ENCODE data around the gene RAP1GAP.
A peak's percentile ranks its signal among the peaks of the same experiment; 100 is the strongest.

RAP1GAP gene

DNA sequence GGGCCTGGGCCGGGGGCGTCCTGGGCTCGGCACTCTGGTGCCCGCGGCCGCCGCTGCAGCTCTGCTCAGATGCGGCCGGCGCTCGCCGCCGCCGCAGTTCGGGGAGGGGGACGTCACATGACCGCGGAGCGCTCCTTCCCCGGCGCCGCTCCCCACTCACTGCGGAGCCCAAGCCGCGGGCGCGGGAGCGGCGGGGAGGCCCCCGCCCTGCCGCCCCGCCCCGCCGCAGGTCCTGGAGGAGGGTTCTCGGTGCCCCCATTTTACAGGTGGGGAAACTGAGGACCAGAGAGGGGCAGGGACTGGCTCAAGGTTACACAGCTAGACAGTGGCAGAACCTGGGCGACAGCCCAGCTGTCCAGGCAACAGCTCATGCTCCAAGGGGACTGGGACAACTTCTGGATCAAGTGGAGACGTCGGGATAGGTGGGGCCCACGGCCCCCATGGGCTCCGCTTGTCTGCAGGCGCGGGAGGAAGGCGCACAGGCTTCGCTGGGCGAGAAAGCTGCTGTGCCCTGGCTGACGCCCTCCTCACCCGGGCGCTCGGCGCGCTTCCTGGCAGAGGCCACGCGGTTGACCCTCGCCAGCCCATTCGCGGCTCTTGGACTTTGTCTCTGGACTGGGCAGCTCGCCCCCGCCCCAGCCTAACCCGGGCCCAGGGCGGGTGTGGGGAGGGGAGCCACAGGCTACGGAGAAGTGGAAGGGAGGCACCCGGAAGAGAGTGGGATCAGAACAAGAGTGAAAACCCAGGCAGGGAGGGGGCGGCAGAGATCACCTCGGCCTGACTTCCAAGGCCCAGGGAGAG is at the start of gene RAP1GAP:
Gene RAP1GAP, minus strand, starts transcription at position 100 of the 801 bp plus-strand sequence. CDS start 49,325 bp downstream, outside the sequence.
- peak; percentile 51 for ATAC-seq
- Mint-ChIP-seq H3K4me1 (peaks cover 25% of the 10 kb centered on the region), H3K27me3 (peaks cover 47% of the 10 kb centered on the region), H3K9me3 (no peaks in the 10 kb centered on the region), H3K4me3 (peak within 1 kb of the TSS; percentile 50), H3K27ac (no peak within 1 kb of the TSS), H3K36me3 (no peaks in the 10 kb centered on the region)

DNA sequence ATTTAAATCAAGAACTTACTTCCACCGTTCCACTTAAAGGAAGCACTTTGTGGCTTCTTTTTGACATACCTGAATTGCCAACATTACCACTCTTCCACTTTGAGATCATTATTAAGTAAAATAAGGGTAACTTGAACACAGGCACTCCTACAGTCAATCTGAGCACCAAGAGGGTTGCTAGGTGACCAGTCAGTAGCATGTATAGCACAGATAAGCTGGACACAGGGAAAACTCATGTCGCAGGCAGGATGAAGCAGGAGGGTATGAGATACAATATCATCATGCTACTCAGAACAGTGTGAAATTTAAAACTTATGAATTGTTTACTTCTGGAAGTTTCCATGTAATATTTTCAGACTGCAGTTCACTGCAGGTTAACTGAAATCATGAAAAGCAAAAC is 47.0 kb upstream of the RAP1GAP start:
- Mint-ChIP-seq H3K9me3 (no peaks in the 10 kb centered on the region), H3K27ac (no peak overlapping the region), H3K36me3 (peaks cover 58% of the 10 kb centered on the region), H3K27me3 (no peaks in the 10 kb centered on the region), H3K4me3 (no peak overlapping the region), H3K4me1 (peaks cover 6% of the 10 kb centered on the region)
- no peak for ATAC-seq

DNA sequence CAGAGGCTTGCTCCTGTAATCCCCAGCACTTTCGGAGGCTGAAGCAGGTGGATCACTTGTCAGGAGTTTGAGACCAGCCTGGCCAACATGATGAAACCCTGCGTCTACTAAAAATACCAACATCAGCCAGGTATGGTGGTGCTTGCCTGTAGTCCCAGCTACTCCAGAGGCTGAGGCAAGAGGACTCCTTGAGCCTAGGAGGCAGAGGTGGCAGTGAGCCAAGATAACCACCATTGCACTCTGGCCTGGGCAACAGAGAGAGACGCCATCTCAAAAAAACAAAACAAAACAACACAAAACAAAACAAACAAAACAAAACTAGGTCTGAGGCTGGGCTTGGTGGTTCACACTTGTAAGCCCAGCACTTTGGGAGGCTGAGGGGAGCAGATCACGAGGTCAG is 38.7 kb upstream of the RAP1GAP start:
- Mint-ChIP-seq H3K4me1 (peaks cover 15% of the 10 kb centered on the region), H3K36me3 (peaks cover 30% of the 10 kb centered on the region), H3K27ac (no peak overlapping the region)

DNA sequence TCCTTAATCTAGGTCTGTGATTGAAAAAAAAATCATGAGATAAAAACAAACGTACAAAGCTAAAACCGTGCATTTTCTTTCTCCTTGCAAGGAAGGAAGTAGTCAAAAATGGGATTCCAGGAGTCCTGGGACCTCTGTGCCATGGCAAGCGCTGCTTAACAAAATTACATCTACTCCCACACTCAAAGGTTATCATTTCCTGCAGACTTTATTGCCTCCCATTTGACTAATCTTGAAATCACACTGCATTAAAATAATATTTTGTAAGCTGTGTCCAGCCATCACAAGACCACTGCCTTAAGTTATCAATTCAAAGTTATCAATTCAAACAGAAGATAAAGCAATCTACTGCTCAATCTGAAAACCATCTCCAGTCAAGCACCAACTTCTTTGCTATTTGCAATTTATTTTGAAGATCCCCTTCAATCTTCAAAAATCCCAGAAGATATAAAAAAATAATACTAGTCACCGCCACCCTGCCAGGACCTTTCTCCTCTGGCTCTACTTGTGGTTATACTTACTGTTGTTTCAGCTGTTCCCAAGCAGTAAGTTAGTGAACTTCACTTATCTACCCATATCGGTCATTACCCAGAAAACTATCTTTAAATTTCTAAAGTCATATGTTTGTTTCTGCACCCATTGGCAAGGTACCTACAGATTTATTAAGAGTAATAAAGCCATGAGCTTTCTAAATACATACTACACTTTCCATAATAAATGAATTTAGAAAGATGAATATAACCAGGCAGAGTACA is 38.1 kb upstream of the RAP1GAP start:
- H3K4me3 Mint-ChIP-seq: no peak overlapping the region
- H3K27me3 Mint-ChIP-seq: no peaks in the 10 kb centered on the region
- H3K36me3 Mint-ChIP-seq: peaks cover 33% of the 10 kb centered on the region
- ATAC-seq: no peak
- H3K4me1 Mint-ChIP-seq: peaks cover 12% of the 10 kb centered on the region
- no peaks in the 10 kb centered on the region for H3K9me3 Mint-ChIP-seq
- H3K27ac Mint-ChIP-seq: no peak overlapping the region

More for the DNA sequence above, 38.7 kb upstream of the RAP1GAP start:
- no peaks in the 10 kb centered on the region for H3K9me3 Mint-ChIP-seq
- H3K27me3 Mint-ChIP-seq: no peaks in the 10 kb centered on the region
- H3K4me3 Mint-ChIP-seq: no peak overlapping the region
- ATAC-seq: no peak

DNA sequence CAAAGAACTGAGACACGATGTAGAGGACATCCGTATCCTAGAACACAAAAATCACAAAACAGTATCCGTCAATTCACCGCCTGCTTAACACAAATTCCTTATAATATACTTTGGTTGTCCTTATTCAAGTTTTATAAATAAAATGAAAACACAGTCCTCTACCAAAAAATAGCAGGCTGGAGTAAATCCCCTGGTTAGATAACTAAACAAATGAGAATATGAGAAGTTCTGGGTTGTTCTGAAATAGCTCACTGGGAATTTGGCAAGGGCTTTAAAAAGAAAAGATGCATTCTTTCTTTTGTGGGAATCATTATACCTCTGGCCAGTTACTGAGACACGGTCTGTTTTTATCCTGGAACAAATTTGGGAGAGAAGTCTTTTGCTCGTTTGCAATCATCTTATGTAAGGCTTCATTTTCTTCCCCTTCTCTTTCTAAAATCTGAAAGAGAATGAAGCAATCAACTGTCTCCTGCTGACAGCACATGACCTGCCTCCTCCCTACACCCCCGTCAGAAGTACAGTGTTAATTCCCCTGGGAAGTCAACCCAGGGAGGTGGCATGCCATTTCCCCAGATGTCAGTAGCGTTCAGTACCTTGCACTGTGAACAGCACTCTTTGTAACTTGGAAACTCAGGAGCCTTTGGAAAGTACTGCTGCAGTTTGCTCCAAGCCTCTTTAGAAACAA is 37.1 kb upstream of the RAP1GAP start:
- no peaks in the 10 kb centered on the region for H3K9me3 Mint-ChIP-seq
- no peak overlapping the region for H3K27ac Mint-ChIP-seq
- H3K27me3 Mint-ChIP-seq: no peaks in the 10 kb centered on the region
- H3K4me3 Mint-ChIP-seq: no peak overlapping the region
- H3K36me3 Mint-ChIP-seq: peaks cover 39% of the 10 kb centered on the region
- peaks cover 12% of the 10 kb centered on the region for H3K4me1 Mint-ChIP-seq
- ATAC-seq: peak; percentile 77

DNA sequence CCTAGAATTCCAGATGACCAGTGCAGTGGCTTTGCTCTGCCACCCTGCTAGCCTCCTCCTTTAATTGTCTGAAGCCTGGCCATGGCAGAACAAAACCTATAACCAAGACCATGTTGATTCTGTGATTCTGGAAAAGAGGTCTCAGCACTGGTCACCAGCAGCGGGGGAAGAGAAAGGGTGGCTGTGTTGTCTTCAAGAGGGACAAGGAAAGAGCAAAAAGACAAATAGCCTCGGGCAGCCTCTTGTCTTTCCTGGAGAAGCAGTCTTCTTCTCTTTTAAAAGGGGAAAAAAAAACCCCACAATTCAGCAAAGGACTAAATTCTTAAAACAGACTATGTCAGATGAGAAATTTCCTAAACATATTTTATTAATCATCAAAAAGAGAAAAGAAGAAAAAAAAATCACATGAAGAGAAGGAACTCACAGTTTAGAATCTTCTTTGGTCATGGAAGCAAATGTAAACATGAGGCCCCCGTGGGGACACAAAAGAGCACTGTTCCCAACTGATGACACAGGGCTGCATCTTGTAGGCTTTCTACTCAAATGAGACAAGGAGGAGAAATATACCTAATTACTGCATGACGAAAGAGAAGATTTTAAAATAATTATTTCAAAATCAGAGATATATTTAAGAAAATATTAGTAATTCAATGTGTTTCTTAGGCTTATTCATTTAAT is 36.3 kb upstream of the RAP1GAP start:
- no peak for ATAC-seq
- no peak overlapping the region for H3K27ac Mint-ChIP-seq
- H3K9me3 Mint-ChIP-seq: no peaks in the 10 kb centered on the region
- H3K4me1 Mint-ChIP-seq: peaks cover 12% of the 10 kb centered on the region
- H3K36me3 Mint-ChIP-seq: peaks cover 43% of the 10 kb centered on the region
- no peak overlapping the region for H3K4me3 Mint-ChIP-seq
- H3K27me3 Mint-ChIP-seq: no peaks in the 10 kb centered on the region

DNA sequence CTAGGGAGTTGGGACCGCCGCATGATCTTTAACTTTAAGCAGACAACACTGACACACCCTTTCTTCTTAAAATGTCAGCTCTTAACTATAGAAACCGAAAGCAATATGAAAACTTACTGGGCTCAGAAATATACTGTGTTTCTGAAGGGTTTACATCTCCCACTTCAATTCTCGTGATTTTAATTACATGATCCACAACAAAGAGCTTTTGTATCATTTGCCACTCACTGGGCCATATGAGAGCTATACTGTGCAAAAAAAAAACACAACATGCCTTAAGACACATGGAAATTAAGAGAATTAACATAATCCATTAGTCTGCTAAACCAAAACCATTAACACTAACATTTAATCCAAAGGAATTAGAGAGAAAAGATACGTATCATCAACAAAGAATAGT is 35.0 kb upstream of the RAP1GAP start:
- Mint-ChIP-seq H3K27me3 (no peaks in the 10 kb centered on the region), H3K4me1 (peaks cover 12% of the 10 kb centered on the region), H3K27ac (no peak overlapping the region), H3K9me3 (no peaks in the 10 kb centered on the region), H3K4me3 (no peak overlapping the region), H3K36me3 (peaks cover 49% of the 10 kb centered on the region)
- no peak for ATAC-seq

DNA sequence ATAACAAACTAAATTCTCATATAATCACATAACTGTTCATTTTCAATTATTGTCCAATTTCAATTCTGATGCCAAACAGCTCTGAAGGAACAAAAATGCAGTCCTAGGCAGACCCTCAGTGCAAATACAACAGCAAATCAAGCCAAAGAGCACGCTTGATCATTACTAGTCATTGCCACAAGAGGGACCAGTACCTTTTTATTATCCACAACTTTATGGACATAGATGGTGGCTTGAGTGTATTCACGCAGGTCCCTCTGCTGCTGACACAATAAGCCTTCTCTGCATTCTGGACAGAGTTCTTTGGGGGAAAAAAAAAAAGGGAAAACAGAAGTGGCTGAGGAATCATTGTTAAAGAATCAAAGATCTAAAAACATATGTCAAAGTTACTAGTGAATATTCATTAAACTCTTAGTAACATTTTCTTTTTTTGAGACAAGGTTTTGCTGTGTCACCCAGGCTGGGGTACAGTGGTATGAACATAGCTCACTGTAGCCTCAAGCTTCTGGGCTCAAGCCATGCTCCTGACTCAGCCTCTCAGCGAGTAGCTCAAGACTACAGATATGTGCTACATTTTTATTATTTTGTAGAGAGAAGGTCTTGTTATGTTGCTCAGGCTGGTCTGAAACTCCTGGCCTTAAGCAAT is 34.3 kb upstream of the RAP1GAP start:
- no peaks in the 10 kb centered on the region for H3K9me3 Mint-ChIP-seq
- H3K4me1 Mint-ChIP-seq: peaks cover 12% of the 10 kb centered on the region
- peaks cover 50% of the 10 kb centered on the region for H3K36me3 Mint-ChIP-seq
- H3K27ac Mint-ChIP-seq: no peak overlapping the region
- H3K4me3 Mint-ChIP-seq: no peak overlapping the region
- no peak for ATAC-seq
- H3K27me3 Mint-ChIP-seq: no peaks in the 10 kb centered on the region

DNA sequence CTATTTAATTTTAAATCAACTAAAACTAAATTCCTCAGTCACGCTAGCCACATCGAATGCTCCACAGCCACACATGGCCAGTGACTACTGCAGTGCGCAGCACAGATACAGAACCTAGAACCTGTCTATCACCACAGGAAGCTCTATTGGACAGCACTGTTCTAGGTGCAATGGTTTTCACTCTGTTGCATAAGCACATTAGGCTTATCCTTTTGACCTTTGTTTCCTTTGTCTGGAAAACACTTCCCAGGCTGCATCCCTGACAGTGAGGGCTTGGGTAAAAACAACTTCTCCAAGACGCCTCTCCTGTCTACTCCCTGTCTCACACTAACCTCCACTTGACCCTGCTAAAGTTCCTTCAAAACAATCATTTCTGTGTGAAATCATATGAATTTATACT is 33.6 kb upstream of the RAP1GAP start:
- peaks cover 12% of the 10 kb centered on the region for H3K4me1 Mint-ChIP-seq
- no peaks in the 10 kb centered on the region for H3K9me3 Mint-ChIP-seq
- H3K36me3 Mint-ChIP-seq: peaks cover 56% of the 10 kb centered on the region
- H3K27ac Mint-ChIP-seq: no peak overlapping the region
- ATAC-seq: no peak
- no peak overlapping the region for H3K4me3 Mint-ChIP-seq
- H3K27me3 Mint-ChIP-seq: no peaks in the 10 kb centered on the region

DNA sequence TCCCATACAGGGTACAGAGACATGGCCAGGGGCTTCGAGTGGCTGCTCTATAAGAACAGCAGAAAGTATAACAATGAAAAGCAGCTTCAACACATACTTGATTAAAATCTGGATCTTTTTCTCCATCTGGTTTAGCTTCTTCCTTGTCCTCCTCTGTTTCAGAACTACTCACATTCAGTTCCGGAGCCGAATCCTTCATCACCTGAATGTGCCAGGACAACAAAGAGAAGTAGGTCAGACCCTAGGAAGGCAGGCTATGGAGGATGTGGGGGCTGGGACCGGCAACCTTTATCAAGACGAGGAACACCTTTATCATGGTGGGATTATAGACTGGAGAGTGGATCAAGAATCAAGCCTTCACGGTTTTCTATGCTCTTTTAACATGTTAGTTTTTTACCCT is 32.2 kb upstream of the RAP1GAP start:
- peaks cover 3% of the 10 kb centered on the region for H3K4me1 Mint-ChIP-seq
- no peak for ATAC-seq
- no peak overlapping the region for H3K27ac Mint-ChIP-seq
- H3K27me3 Mint-ChIP-seq: no peaks in the 10 kb centered on the region
- H3K36me3 Mint-ChIP-seq: peaks cover 59% of the 10 kb centered on the region
- H3K4me3 Mint-ChIP-seq: no peak overlapping the region
- H3K9me3 Mint-ChIP-seq: no peaks in the 10 kb centered on the region

DNA sequence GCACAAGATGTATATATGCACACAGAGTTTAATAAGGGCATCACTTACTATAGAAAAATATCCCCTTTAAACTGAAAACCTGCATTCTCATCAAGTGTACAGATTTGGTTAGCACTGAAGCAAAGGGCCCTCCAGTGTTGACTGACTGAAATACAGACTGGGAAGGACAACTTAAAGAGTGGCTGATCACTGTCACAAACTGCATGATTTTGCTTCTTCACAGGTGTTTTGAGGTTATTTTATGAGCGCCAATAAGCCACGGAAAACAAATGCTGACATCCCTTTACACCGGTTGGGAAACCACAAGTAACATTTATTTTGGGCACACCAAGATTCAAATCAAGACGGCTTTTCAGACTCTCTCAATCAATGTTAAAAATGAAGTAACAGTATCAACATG is 30.9 kb upstream of the RAP1GAP start:
- no peak overlapping the region for H3K27ac Mint-ChIP-seq
- H3K4me1 Mint-ChIP-seq: no peaks in the 10 kb centered on the region
- no peaks in the 10 kb centered on the region for H3K9me3 Mint-ChIP-seq
- no peak for ATAC-seq
- H3K36me3 Mint-ChIP-seq: peaks cover 58% of the 10 kb centered on the region
- no peak overlapping the region for H3K4me3 Mint-ChIP-seq
- no peaks in the 10 kb centered on the region for H3K27me3 Mint-ChIP-seq

DNA sequence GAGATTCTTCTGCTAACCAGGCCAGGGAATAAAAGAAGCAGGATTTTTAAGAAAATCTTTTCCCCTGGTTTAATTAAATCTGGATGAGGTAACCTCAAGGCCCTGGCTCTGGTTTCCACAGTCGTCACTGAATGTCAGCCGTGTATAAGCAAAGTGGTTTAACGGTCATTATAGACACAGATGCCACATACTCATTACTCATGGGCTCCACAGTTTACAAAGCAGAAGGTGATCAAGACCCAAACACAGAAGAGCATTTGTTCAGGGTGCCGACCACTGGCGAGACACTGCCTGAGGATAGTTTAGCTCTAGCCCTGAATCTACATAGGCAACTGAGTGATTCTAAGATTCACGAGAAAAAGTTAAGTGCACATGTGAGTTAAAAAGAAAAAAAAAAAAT is 27.8 kb upstream of the RAP1GAP start:
- H3K4me3 Mint-ChIP-seq: no peak overlapping the region
- no peak overlapping the region for H3K27ac Mint-ChIP-seq
- H3K36me3 Mint-ChIP-seq: peaks cover 62% of the 10 kb centered on the region
- H3K27me3 Mint-ChIP-seq: no peaks in the 10 kb centered on the region
- H3K4me1 Mint-ChIP-seq: no peaks in the 10 kb centered on the region
- no peaks in the 10 kb centered on the region for H3K9me3 Mint-ChIP-seq
- ATAC-seq: no peak

DNA sequence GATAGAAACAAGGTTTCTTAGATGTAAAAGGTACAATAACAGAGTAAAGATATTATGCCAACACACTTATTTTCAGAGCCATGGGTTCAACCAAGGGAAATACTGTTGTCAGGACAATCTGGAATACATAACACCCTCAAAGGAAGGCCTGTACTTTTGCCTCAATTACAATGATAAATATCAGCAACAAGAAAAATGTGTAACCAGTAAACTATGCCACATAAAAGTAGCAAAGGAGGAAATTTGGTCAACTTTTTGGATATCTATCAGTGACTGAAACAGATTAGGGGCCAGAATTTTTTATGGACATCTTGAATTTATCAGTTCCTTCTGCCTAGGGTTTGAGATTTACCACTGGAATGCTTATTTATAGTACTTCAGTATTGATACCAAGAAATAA is 24.6 kb upstream of the RAP1GAP start:
- Mint-ChIP-seq H3K4me1 (no peaks in the 10 kb centered on the region), H3K27me3 (no peaks in the 10 kb centered on the region), H3K4me3 (no peak overlapping the region), H3K36me3 (peaks cover 66% of the 10 kb centered on the region), H3K27ac (no peak overlapping the region), H3K9me3 (no peaks in the 10 kb centered on the region)
- ATAC-seq: no peak

DNA sequence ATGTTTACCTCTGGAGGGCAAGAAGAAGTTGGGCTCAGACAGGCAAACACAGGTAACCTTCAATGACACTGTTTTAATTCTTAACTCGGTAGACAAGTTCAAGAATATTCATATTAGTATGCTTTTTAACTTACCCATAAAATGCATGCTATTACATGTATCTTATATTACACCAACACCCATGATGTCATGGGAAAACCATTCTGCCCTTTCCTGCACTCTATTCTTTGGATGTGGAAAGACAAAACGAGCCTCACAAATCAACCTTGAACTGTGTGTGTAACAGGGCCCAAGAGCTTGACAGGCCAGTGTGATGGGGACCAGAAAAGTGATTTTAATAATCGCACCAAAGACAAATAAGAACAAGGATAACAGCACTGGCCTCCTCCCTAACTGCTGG is 22.6 kb upstream of the RAP1GAP start:
- H3K36me3 Mint-ChIP-seq: peaks cover 73% of the 10 kb centered on the region
- no peak overlapping the region for H3K27ac Mint-ChIP-seq
- H3K4me1 Mint-ChIP-seq: no peaks in the 10 kb centered on the region
- ATAC-seq: no peak
- H3K4me3 Mint-ChIP-seq: no peak overlapping the region
- no peaks in the 10 kb centered on the region for H3K27me3 Mint-ChIP-seq
- no peaks in the 10 kb centered on the region for H3K9me3 Mint-ChIP-seq

Measured in stimulated activated memory B cell treated with anti-CD40 and anti-IgM and Interleukin-4, amounts not matched to agents 10 μg/mL and 1 μg/mL and 100 μg/mL, for 72 hours (primary cell).